Heart right ventricle (tissue), 16 donors: Measurements from ENCODE around the gene ATP6V0A1. TPM values are rescaled to one million over a fixed set of nuclear protein-coding genes. Genes with fewer than 3 reads are reported as not detected.

Experiments used
- ATAC-seq, 8 donors: fragments of 200-7000 bp; cut with Tn5 transposase; one replicate each; pipeline ENCODE4 v1.9.1; 2020; ENCODE audit warnings: mild to moderate bottlenecking in 8 of 8, moderate library complexity in 8 of 8, moderate number of reproducible peaks in 1 of 8
- DNase-seq, 2 donors: peaks; one replicate each; pipeline ENCODE4 v3.0.0-alpha.2; 2020
- H3K27ac ChIP-seq, 10 donors: fragments of 200-600 bp; sonication (generic) in 2 of 10; one replicate each; pipeline versions ENCODE4 v1.5.0 to v1.8.0; 2020 to 2022; ENCODE audit warnings: mild to moderate bottlenecking in 3 of 10
- H3K27me3 ChIP-seq, 7 donors: fragments of 200-600 bp; one replicate each; pipeline ENCODE4 v1.8.0; 2021 to 2022; ENCODE audit warnings: mild to moderate bottlenecking in 2 of 7
- H3K36me3 ChIP-seq, 9 donors: fragments of 200-600 bp; sonication (generic) in 1 of 9; one replicate each; pipeline versions ENCODE4 v1.5.0 to v1.8.0; 2020 to 2022; ENCODE audit warnings: mild to moderate bottlenecking in 2 of 9
- H3K4me1 ChIP-seq, 9 donors: fragments of 200-600 bp; sonication (generic) in 1 of 9; one replicate each; pipeline versions ENCODE4 v1.5.0 to v1.8.0; 2020 to 2022; ENCODE audit warnings: mild to moderate bottlenecking in 4 of 9
- H3K4me3 ChIP-seq, 10 donors: fragments of 200-600 bp; sonication (generic) in 2 of 10; one replicate each; pipeline versions ENCODE4 v1.5.0 to v1.8.0; 2020 to 2022; ENCODE audit warnings: mild to moderate bottlenecking in 7 of 10, moderate library complexity in 2 of 10
- H3K9me3 ChIP-seq, 11 donors: fragments of 200-600 bp in 10 of 11; sonication (generic) in 2 of 11; one replicate each; pipeline versions ENCODE4 v1.5.0 to v1.8.0; 2013 to 2022; ENCODE audit warnings: mild to moderate bottlenecking in 2 of 11, control low read depth in 1 of 11, moderate library complexity in 1 of 11
- CTCF ChIP-seq, 9 donors: fragments of 200-600 bp; sonication (generic) in 2 of 9; IDR thresholded peaks; one replicate each; pipeline versions ENCODE4 v1.5.0 to v1.8.0; 2021 to 2022; ENCODE audit warnings: antibody characterized with exemption in 9 of 9, mild to moderate bottlenecking in 5 of 9, moderate library complexity in 1 of 9
- WGBS, 2 donors: extraction: QIAGEN DNeasy Blood & Tissue Kit; methylation state at CpG; one replicate each; pipeline ENCODE4 v1.1.7; 2013; ENCODE audit warnings: inconsistent platforms in 1 of 2; 5-methylcytosine and 5-hydroxymethylcytosine counted together
- intact Hi-C, 10 donors: fragments of 100-400 bp; cut with DNase I; formaldehyde crosslinking; loops; one replicate each; pipeline versions ENCODE4 v1.11.1 to v1.14.2; 2022
- polyA plus RNA-seq, 2 donors: library from polyadenylated mRNA; stranded (reverse); fragments of 200-250 nt; gene quantifications; one replicate each; pipeline ENCODE4 v1.2.3, GENCODE V29; 2013
- total RNA-seq, 10 donors: library from RNA; stranded (reverse); fragmentation: NEBNext Ultra II Directional in 3 of 10; extraction: Animal tissue kit (Norgen Biotek cat#: 25700) in 3 of 10; gene quantifications; one replicate each; pipeline versions ENCODE4 v1.2.1 to v1.2.4, GENCODE V29; 2021 to 2023
- donor health status: Arrhythmogenic right ventricular cardiomyopathy.
- donor health status: ischemic (EF 13 %, LVEDD 7.1; RV severe dilation, severe dysfunction).
- donor health status: healthy with polysubstance abuse.
- donor health status: DM: no; HTN: yes; CAD: no.
- donor health status: DM: no; HTN: no; CAD: no.
- donor health status: ischemic (EF 25% LVEDD 6.9; RV normal size, moderate dysfunction).
- donor health status: ischemic (EF 25% LVEDD 5.7; RV mildly dilated, moderate dysfunction).
- donor health status: healthy.
- donor health status: DM: yes; HTN: yes; CAD: no.
- donor health status: Ischemic cardiomyopathy.
- donor health status: ischemic (EF 35%, LVEDD 5.7; RV mildly dilated, moderate dysfunction).
- donor health status: nonischemic (EF 11% LVEDD 7.7; RV severe dilation, severe dysfunction).
- donor health status: DM: yes; HTN: yes; CAD: no.
- donor health status: PGD.
- donor health status: ischemic (EF 29% LVEDD 5.4; RV normal size, mild dysfunction).
- donor health status: nonischemic (EF 23%, LVEDD 6.1; RV moderate dilation, normal function).

Gene ATP6V0A1
- total and polyA plus RNA-seq, 12 donors: 28.1 to 48.5 (median 34.4) TPM

GRCh38 chr17:42512733-42513251, 54.1 kb downstream of the ATP6V0A1 start:
- Histone ChIP-seq H3K4me3 (no peak overlapping the region), H3K27me3 (no peaks in the 10 kb centered on the region), H3K9me3 (no peaks in the 10 kb centered on the region), H3K36me3 (peaks cover 0 to 87% (median 38%) of the 10 kb centered on the region in 9 donors), H3K27ac (peak overlapping the region in 9 of 10 donors; percentile 4 to 86 (median 71)), H3K4me1 (peaks cover 17 to 60% (median 31%) of the 10 kb centered on the region in 9 donors)
- no peak for DNase-seq
- peak in 1 of 8 donors; percentile 6 for ATAC-seq
- TF ChIP-seq CTCF (IDR thresholded peaks at IDR 0.05): no peak
- intact Hi-C loops: loop anchor here in 4 of 10 donors (10.0 kb wide), 4 partner anchors 78 to 388 kb away; partner anchors contain the start of genes CAVIN1 (in 2 of the 4), HSPB9 (in 1 of the 4) and KAT2A (in 1 of the 4)
- WGBS, 2 donors: 56 to 71% methylated on average over 6 of the region's 6 CpGs

GRCh38 chr17:42513686-42514085, 55.0 kb downstream of the ATP6V0A1 start:
- Histone ChIP-seq H3K4me3 (no peak overlapping the region), H3K9me3 (no peaks in the 10 kb centered on the region), H3K4me1 (peaks cover 26 to 69% (median 40%) of the 10 kb centered on the region in 9 donors), H3K36me3 (peaks cover 0 to 78% (median 36%) of the 10 kb centered on the region in 9 donors), H3K27ac (peak overlapping the region in 9 of 10 donors; percentile 4 to 86 (median 71)), H3K27me3 (no peaks in the 10 kb centered on the region)
- no peak for ATAC-seq
- intact Hi-C loops: loop anchor here in 5 of 10 donors (2.0 to 10.0 kb wide), 5 partner anchors 55 to 389 kb away; partner anchors contain the start of genes CAVIN1 (in 2 of the 5), ATP6V0A1 (in 1 of the 5), HSPB9 (in 1 of the 5) and KAT2A (in 1 of the 5)
- no peak for TF ChIP-seq CTCF (IDR thresholded peaks at IDR 0.05)
- WGBS, 2 donors: 95 to 99% methylated on average over 11 of the region's 11 CpGs
- DNase-seq: no peak

DNA sequence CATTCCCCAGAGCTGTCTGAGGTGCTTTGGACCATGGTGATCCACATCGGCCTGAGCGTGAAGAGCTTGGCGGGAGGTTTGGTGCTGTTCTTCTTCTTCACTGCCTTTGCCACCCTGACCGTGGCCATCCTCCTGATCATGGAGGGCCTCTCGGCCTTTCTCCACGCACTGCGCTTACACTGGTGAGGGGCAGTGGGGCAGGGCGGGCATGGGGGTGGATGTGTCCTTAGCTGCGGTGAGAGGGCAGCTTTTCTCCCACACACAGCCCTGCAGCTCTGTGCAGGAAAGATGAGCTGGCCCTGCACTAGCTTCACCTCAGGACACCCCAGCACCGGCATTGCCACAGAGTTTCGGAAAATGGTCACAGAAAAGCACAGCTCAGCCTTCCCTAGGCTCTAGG, 55.6 kb downstream of the ATP6V0A1 start:
- whole genome bisulfite sequencing, 2 donors: 95% methylated on average over 11 of the region's 11 CpGs

More for the DNA sequence above, 55.6 kb downstream of the ATP6V0A1 start:
- Histone ChIP-seq H3K27ac (peak overlapping the region in 5 of 10 donors; percentile 63 to 97 (median 74)), H3K27me3 (no peaks in the 10 kb centered on the region), H3K36me3 (peaks cover 0 to 72% (median 30%) of the 10 kb centered on the region in 9 donors), H3K9me3 (no peaks in the 10 kb centered on the region), H3K4me1 (peaks cover 32 to 71% (median 46%) of the 10 kb centered on the region in 9 donors), H3K4me3 (no peak overlapping the region)
- intact Hi-C loops: loop anchor here in 5 of 10 donors (2.0 to 10.0 kb wide), 5 partner anchors 55 to 389 kb away; partner anchors contain the start of genes CAVIN1 (in 2 of the 5), ATP6V0A1 (in 1 of the 5), HSPB9 (in 1 of the 5) and KAT2A (in 1 of the 5)
- ATAC-seq (no peak), DNase-seq (no peak)
- no peak for TF ChIP-seq CTCF (IDR thresholded peaks at IDR 0.05)
